ENCODE data around the gene ADK. TPM values are rescaled to one million over a fixed set of nuclear protein-coding genes. Genes with fewer than 3 reads are reported as not detected.

Gene ADK
- total and polyA plus RNA-seq, 2 donors (not counting 3 experiments of a cell fraction or from before 2014, with no cell fraction given): 11.7 to 46.5 TPM

- dilution Hi-C loops (cut with MboI; ENCODE audit: extremely low pct_ligation_motif_present, low sequenced_read_pairs): no loop called here
- no peak overlapping the region for H3K27ac ChIP-seq (ENCODE audit: insufficient read depth, low read depth, low read length)
- H4K20me1 ChIP-seq (replicated peaks; ENCODE audit: control insufficient read depth, extremely low read depth, insufficient read depth, low read length): no peaks in the 10 kb centered on the region
- H3K4me1 ChIP-seq (ENCODE audit: control insufficient read depth, extremely low read depth, insufficient read depth, low read length): peaks cover 6% of the 10 kb centered on the region
- no peak overlapping the region for H3K9ac ChIP-seq (replicated peaks; ENCODE audit: extremely low read depth, insufficient read depth, low read length)
- no TSS peak for BruUV-seq (replicated peaks)
- no peaks in the 10 kb centered on the region for H3K36me3 ChIP-seq (ENCODE audit: control insufficient read depth in 2 of 2, extremely low read depth in 1 of 2, insufficient read depth in 2 of 2, low read length in 2 of 2)
- H3K79me2 ChIP-seq (ENCODE audit: control insufficient read depth, insufficient read depth, low read length): peaks cover 31% of the 10 kb centered on the region
- ChIA-PET POLR2A (interaction anchor here (0.7 kb wide), 1 partner anchor 104 kb away, joined by 6 read pairs; no protein-coding TSS in a partner anchor), CTCF (interaction anchor here (0.9 to 1.4 kb wide), 2 partner anchors 15 to 27 kb away, joined by 3 read pairs; no protein-coding TSS in a partner anchor)
- intact Hi-C loops (cut with micrococcal nuclease): no loop called here
- no peak for FAIRE-seq
- no peak overlapping the region for H2AFZ ChIP-seq (ENCODE audit: low read depth, low read length)
- no peak for TF ChIP-seq JUN (IDR thresholded peaks at IDR 0.05; ENCODE audit: borderline replicate concordance, insufficient read depth, insufficient read length, low read depth)
- TF ChIP-seq POLR2AphosphoS5 (IDR thresholded peaks at IDR 0.05; ENCODE audit: insufficient read depth, low read depth, low read length): no peak
- TF ChIP-seq MYC (IDR thresholded peaks at IDR 0.05; ENCODE audit: low read depth, low read length): no peak
- TF ChIP-seq MAX (IDR thresholded peaks at IDR 0.05; ENCODE audit: insufficient read depth, insufficient read length): no peak
- no peak for TF ChIP-seq FOS (IDR thresholded peaks at IDR 0.05; ENCODE audit: borderline replicate concordance, insufficient read depth, low read length)
- TF ChIP-seq EZH2 (IDR thresholded peaks at IDR 0.05; ENCODE audit: borderline replicate concordance, low read depth, low read length, severe bottlenecking): no peak
- no peak for TF ChIP-seq GATA2 (IDR thresholded peaks at IDR 0.05; ENCODE audit: insufficient read depth, insufficient read length, low read depth, low read length)
- no peak for TF ChIP-seq POLR2A (IDR thresholded peaks at IDR 0.05; ENCODE audit: low read depth, low read length)
- no peak for TF ChIP-seq CTCF (IDR thresholded peaks at IDR 0.05; ENCODE audit: extremely low read depth in 1 of 2, insufficient read depth in 1 of 2, low read depth in 1 of 2, low read length in 2 of 2)
- H3K27me3 ChIP-seq (ENCODE audit: control insufficient read depth in 2 of 2, insufficient read depth in 2 of 2, low read length in 2 of 2): no peaks in the 10 kb centered on the region
- no peak overlapping the region for H3K4me2 ChIP-seq (ENCODE audit: insufficient read depth, low read length)
- no peak overlapping the region for H3K4me3 ChIP-seq (replicated peaks in 1 of 3; ENCODE audit: insufficient read depth in 1 of 3, low read depth in 1 of 3, low read length in 3 of 3)
- DNase-seq (ENCODE audit: low read depth, low spot score): no peak
- peaks cover 3% of the 10 kb centered on the region for H3K9me1 ChIP-seq (replicated peaks; ENCODE audit: control insufficient read depth, extremely low read depth, insufficient read depth, low read length)
- no peaks in the 10 kb centered on the region for H3K9me3 ChIP-seq (replicated peaks; ENCODE audit: control insufficient read depth, insufficient read depth, low read length)
These were observed 186.5 kb downstream of the ADK start for GRCh38 chr10:74337330-74338016.

Data from endothelial cell of umbilical vein (primary cell).